Glomerular endothelial cell (primary cell): ENCODE measurements around the gene ANKS1A. TPM values are rescaled to one million over a fixed set of nuclear protein-coding genes. Genes with fewer than 3 reads are reported as not detected.

ENCODE experiments used
- DNase-seq: peaks from one replicate; pipeline ENCODE4 v3.0.0-alpha.2; 2011; ENCODE audit warnings: low read depth, low spot score; ENCODE audit errors: extremely low read depth
- total RNA-seq: library from RNA; depleted of rRNA; stranded (reverse); fragments of >200 nt; gene quantifications from 2 replicates; pipeline ENCODE4 v1.2.3, GENCODE V29; 2015

The ANKS1A gene
- total RNA-seq, 1 donor from 2014 or later: 21.5 TPM

- DNase-seq: no peak
Observed at GRCh38 chr6:35017411-35018181, 128.5 kb downstream of the ANKS1A start.

- DNase-seq: no peak
Observed at GRCh38 chr6:35018182-35018519, 129.1 kb downstream of the ANKS1A start.

GRCh38 chr6:35018746-35019145, 129.7 kb downstream of the ANKS1A start:
- DNase-seq: no peak

- DNase-seq: no peak
Observed at GRCh38 chr6:35019171-35019570, 130.1 kb downstream of the ANKS1A start.

GRCh38 chr6:35019831-35020230, 130.8 kb downstream of the ANKS1A start:
- DNase-seq: no peak

- DNase-seq: no peak
Observed at GRCh38 chr6:35021004-35021403, 131.9 kb downstream of the ANKS1A start.

GRCh38 chr6:35023091-35024000, 134.3 kb downstream of the ANKS1A start:
- DNase-seq: no peak

- DNase-seq: no peak
Observed at GRCh38 chr6:35024551-35025054, 135.5 kb downstream of the ANKS1A start.

GRCh38 chr6:35025232-35026188, 136.5 kb downstream of the ANKS1A start:
- no peak for DNase-seq

- no peak for DNase-seq
Observed at GRCh38 chr6:35026434-35027222, 137.6 kb downstream of the ANKS1A start.

- DNase-seq: no peak
Observed at GRCh38 chr6:35027807-35028206, 138.8 kb downstream of the ANKS1A start.

GRCh38 chr6:35028781-35029769, 140.0 kb downstream of the ANKS1A start:
- no peak for DNase-seq

- no peak for DNase-seq
Observed at GRCh38 chr6:35030099-35030498, 141.0 kb downstream of the ANKS1A start.

- no peak for DNase-seq
Observed at GRCh38 chr6:35031611-35032529, 142.8 kb downstream of the ANKS1A start.

- no peak for DNase-seq
Observed at GRCh38 chr6:35033683-35034082, 144.6 kb downstream of the ANKS1A start.

GRCh38 chr6:35034411-35035191, 145.5 kb downstream of the ANKS1A start:
- no peak for DNase-seq
